ENCODE results near the gene GART.
"Not testable (repeated sequence)": the region's sequence is repeated elsewhere in the genome, so short reads cannot be mapped to it uniquely, and the experiment has no call there.

Gene GART

GRCh38 chr21:33469183-33469582 lies 72.7 kb downstream of the GART start:
- H3K36me3 ChIP-seq (ENCODE audit: insufficient read depth, low read length); H3K4me1 ChIP-seq (ENCODE audit: insufficient read depth, low read length); H3K4me3 ChIP-seq (ENCODE audit: low read length); H3K9me3 ChIP-seq (ENCODE audit: low read length); H3K27me3 ChIP-seq (ENCODE audit: insufficient read depth, low read length); H2AFZ ChIP-seq (ENCODE audit: low read depth, low read length): not testable (repeated sequence)

DNA sequence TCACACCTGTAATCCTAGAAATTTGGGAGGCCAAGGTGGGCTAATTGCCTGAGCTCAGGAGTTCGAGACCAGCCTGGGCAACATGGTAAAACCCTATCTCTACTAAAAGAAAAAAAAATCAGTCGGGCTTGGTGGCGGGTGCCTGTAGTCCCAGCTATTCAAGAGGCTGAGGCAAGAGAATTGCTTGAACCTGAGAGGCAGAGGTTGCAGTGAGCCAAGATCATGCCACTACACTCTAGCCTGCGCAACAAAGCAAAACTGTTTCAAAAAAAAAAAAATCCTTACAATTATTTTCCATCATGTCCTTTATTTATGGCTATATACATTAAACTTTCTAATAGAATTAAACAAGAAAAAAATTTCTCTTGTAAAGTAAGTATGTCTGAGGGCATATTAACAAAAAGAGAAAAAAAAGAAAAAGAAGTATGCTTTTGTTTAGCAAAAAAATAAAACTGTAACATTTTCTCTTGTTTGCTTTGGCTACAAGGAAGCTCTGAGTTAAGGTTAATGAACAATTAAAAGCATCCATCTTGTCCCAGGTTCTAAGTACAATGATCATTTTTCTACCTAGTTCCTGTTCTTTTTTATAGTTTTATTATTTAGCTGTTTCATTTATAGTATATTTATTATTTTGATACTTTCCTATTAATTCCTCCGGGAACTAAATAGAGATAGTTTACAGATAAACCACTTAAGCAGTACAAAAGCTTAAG lies 80.2 kb downstream of the GART start:
- Histone ChIP-seq H2AFZ (ENCODE audit: low read depth, low read length) (no peak overlapping the region), H3K4me3 (ENCODE audit: low read length) (no peak overlapping the region), H3K27me3 (ENCODE audit: insufficient read depth, low read length) (no peaks in the 10 kb centered on the region), H3K36me3 (ENCODE audit: insufficient read depth, low read length) (peaks cover 2% of the 10 kb centered on the region), H3K9me3 (ENCODE audit: low read length) (no peaks in the 10 kb centered on the region), H3K4me1 (ENCODE audit: insufficient read depth, low read length) (no peaks in the 10 kb centered on the region)

DNA sequence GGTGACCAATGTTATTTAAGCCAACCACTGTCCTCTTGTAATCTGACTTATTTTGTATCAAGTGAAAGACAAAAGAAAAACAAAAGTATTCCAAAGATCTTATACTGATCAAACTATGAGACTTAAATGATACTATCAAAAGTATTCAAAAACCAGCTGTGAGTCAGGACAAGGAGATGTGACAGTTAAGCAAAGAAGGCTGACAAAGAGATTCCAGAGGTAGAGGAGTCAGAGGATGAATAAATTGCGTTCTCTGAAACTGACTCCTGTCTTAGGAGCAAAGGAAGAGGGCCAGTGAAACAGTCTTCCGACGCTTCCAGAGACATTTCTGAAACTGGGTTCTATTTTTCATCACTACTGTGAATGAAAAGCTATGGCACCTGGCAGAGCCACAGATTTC lies 83.1 kb downstream of the GART start:
- no peak overlapping the region for H3K4me3 ChIP-seq (ENCODE audit: low read length)
- no peaks in the 10 kb centered on the region for H3K9me3 ChIP-seq (ENCODE audit: low read length)
- H3K27me3 ChIP-seq (ENCODE audit: insufficient read depth, low read length), result no peaks in the 10 kb centered on the region
- H3K36me3 ChIP-seq (ENCODE audit: insufficient read depth, low read length), result peaks cover 8% of the 10 kb centered on the region
- no peak overlapping the region for H2AFZ ChIP-seq (ENCODE audit: low read depth, low read length)
- H3K4me1 ChIP-seq (ENCODE audit: insufficient read depth, low read length), result no peaks in the 10 kb centered on the region

GRCh38 chr21:33455686-33456446 lies 86.1 kb downstream of the GART start:
- Histone ChIP-seq H3K27me3 (ENCODE audit: insufficient read depth, low read length) (no peaks in the 10 kb centered on the region), H3K36me3 (ENCODE audit: insufficient read depth, low read length) (peaks cover 8% of the 10 kb centered on the region), H2AFZ (ENCODE audit: low read depth, low read length) (no peak overlapping the region), H3K9me3 (ENCODE audit: low read length) (no peaks in the 10 kb centered on the region), H3K4me3 (ENCODE audit: low read length) (no peak overlapping the region), H3K4me1 (ENCODE audit: insufficient read depth, low read length) (no peaks in the 10 kb centered on the region)

All from neuron (in vitro differentiated cells).